ENCODE data around the gene RANBP10.
A peak's percentile ranks its signal among the peaks of the same experiment; 100 is the strongest.
"Not testable (repeated sequence)": the region's sequence is repeated elsewhere in the genome, so short reads cannot be mapped to it uniquely, and the experiment has no call there.

Gene RANBP10

GRCh38 chr16:67806428-67807147 lies at the start of gene RANBP10, which contains the start of gene TSNAXIP1:
RANBP10 (minus strand) TSS chr16:67806560; CDS start chr16:67806536, 24 bp downstream.
TSNAXIP1 (plus strand) TSS chr16:67806889; CDS start chr16:67807150, 261 bp downstream.
- DNase-seq = peak; percentile 99 to 100

- DNase-seq = no peak
Measured at GRCh38 chr16:67855789-67856188, 49.4 kb upstream of the RANBP10 start.

- DNase-seq = no peak
Measured at GRCh38 chr16:67853670-67854069, 47.3 kb upstream of the RANBP10 start.

- DNase-seq = no peak
Measured at GRCh38 chr16:67848118-67848517, 41.8 kb upstream of the RANBP10 start.

GRCh38 chr16:67847064-67847861 lies 40.9 kb upstream of the RANBP10 start, which contains the start of gene CENPT:
CENPT (minus strand) TSS chr16:67847693; CDS start chr16:67833859, 13,834 bp downstream.
- DNase-seq = peak; percentile 66 to 75

GRCh38 chr16:67846320-67847063 lies 40.1 kb upstream of the RANBP10 start, which contains the start of gene NUTF2:
NUTF2 (plus strand) TSS chr16:67846933; CDS start chr16:67865131, 18,198 bp downstream.
- peak; percentile 97 to 98 for DNase-seq

GRCh38 chr16:67846063-67846319 lies 39.6 kb upstream of the RANBP10 start:
- DNase-seq = no peak

- DNase-seq = no peak
Measured at GRCh38 chr16:67845291-67846062, 39.1 kb upstream of the RANBP10 start.

- peak in 1 of 2 experiments; percentile 21 for DNase-seq
Measured at GRCh38 chr16:67844497-67844896, 38.1 kb upstream of the RANBP10 start.

- DNase-seq = no peak
Measured at GRCh38 chr16:67843343-67843765, 37.0 kb upstream of the RANBP10 start.

GRCh38 chr16:67842509-67843342 lies 36.4 kb upstream of the RANBP10 start:
- DNase-seq = peak; percentile 32 to 74

GRCh38 chr16:67841816-67842508 lies 35.6 kb upstream of the RANBP10 start, which contains the start of gene THAP11:
THAP11 (plus strand) TSS chr16:67842320; CDS start chr16:67842555, 235 bp downstream.
- peak; percentile 96 for DNase-seq

- no peak for DNase-seq
Measured at GRCh38 chr16:67841198-67841815, 34.9 kb upstream of the RANBP10 start.

GRCh38 chr16:67837811-67838210 lies 31.5 kb upstream of the RANBP10 start:
- DNase-seq = no peak

- not testable (repeated sequence) for DNase-seq
Measured at GRCh38 chr16:67837190-67837589, 30.8 kb upstream of the RANBP10 start.

GRCh38 chr16:67834242-67834614 lies 27.9 kb upstream of the RANBP10 start:
- DNase-seq = no peak

GRCh38 chr16:67833415-67834241 lies 27.3 kb upstream of the RANBP10 start:
- DNase-seq = peak; percentile 89 to 90

- DNase-seq = no peak
Measured at GRCh38 chr16:67833030-67833414, 26.7 kb upstream of the RANBP10 start.

GRCh38 chr16:67828651-67829050 lies 22.3 kb upstream of the RANBP10 start:
- no peak for DNase-seq

Data from NCI-H524 (cell line).